ENCODE data around the gene MAGEB4.

DNA sequence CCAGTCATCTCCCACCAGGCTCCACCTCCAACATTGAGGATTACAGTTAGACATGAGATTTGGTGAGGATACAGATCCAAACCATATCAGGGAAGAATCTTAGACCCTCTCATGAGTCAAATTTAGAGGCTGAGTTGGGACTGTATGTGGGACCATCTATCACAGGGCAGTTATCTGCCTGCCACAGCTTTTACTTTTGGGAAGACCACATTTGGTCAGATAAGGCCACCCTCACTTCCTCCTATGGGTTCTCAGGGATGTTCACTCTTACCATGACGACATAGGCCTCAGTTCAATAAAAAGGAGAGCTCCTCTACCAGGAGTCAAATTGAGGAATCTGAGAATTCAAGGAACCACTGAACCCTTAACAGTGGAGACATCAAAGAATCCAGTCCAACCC, 24.3 kb upstream of the MAGEB4 start:
- TF ChIP-seq, protein P1, sequence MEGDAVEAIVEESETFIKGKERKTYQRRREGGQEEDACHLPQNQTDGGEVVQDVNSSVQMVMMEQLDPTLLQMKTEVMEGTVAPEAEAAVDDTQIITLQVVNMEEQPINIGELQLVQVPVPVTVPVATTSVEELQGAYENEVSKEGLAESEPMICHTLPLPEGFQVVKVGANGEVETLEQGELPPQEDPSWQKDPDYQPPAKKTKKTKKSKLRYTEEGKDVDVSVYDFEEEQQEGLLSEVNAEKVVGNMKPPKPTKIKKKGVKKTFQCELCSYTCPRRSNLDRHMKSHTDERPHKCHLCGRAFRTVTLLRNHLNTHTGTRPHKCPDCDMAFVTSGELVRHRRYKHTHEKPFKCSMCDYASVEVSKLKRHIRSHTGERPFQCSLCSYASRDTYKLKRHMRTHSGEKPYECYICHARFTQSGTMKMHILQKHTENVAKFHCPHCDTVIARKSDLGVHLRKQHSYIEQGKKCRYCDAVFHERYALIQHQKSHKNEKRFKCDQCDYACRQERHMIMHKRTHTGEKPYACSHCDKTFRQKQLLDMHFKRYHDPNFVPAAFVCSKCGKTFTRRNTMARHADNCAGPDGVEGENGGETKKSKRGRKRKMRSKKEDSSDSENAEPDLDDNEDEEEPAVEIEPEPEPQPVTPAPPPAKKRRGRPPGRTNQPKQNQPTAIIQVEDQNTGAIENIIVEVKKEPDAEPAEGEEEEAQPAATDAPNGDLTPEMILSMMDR (IDR thresholded peaks at IDR 0.05), result no peak
- no peak for TF ChIP-seq EZH2phosphoT487 (IDR thresholded peaks at IDR 0.05)

Measured in neural progenitor cell (in vitro differentiated cells).